ENCODE measurements around the gene SMYD3.

The SMYD3 gene

GRCh38 chr1:246151796-246152434 is 355.2 kb downstream of the SMYD3 start:
- DNase-seq: no peak

GRCh38 chr1:246149543-246149942 is 357.5 kb downstream of the SMYD3 start:
- DNase-seq: no peak

- DNase-seq: no peak
These were observed 359.3 kb downstream of the SMYD3 start for GRCh38 chr1:246147524-246148461.

GRCh38 chr1:246146804-246147523 is 360.1 kb downstream of the SMYD3 start:
- DNase-seq: no peak

- DNase-seq: no peak
These were observed 361.2 kb downstream of the SMYD3 start for GRCh38 chr1:246145900-246146299.

- no peak for DNase-seq
These were observed 362.1 kb downstream of the SMYD3 start for GRCh38 chr1:246144931-246145330.

GRCh38 chr1:246142320-246142893 is 364.7 kb downstream of the SMYD3 start:
- no peak for DNase-seq

GRCh38 chr1:246141306-246141705 is 365.8 kb downstream of the SMYD3 start:
- no peak for DNase-seq

- DNase-seq: no peak
These were observed 367.3 kb downstream of the SMYD3 start for GRCh38 chr1:246139745-246140182.

- DNase-seq: no peak
These were observed 368.3 kb downstream of the SMYD3 start for GRCh38 chr1:246138781-246139180.

- no peak for DNase-seq
These were observed 370.6 kb downstream of the SMYD3 start for GRCh38 chr1:246136477-246136876.

- no peak for DNase-seq
These were observed 372.3 kb downstream of the SMYD3 start for GRCh38 chr1:246134789-246135188.

GRCh38 chr1:246131095-246131494 is 376.0 kb downstream of the SMYD3 start:
- DNase-seq: no peak

GRCh38 chr1:246128494-246129069 is 378.5 kb downstream of the SMYD3 start:
- no peak for DNase-seq

- no peak for DNase-seq
These were observed 380.5 kb downstream of the SMYD3 start for GRCh38 chr1:246126580-246126979.

GRCh38 chr1:246122071-246122470 is 385.0 kb downstream of the SMYD3 start:
- DNase-seq: no peak

- no peak for DNase-seq
These were observed 385.5 kb downstream of the SMYD3 start for GRCh38 chr1:246121533-246121932.

GRCh38 chr1:246117066-246117791 is 389.9 kb downstream of the SMYD3 start:
- peak in 11 of 51 donors; percentile 2 to 28 (median 10) for DNase-seq

GRCh38 chr1:246114369-246114768 is 392.7 kb downstream of the SMYD3 start:
- DNase-seq: no peak

GRCh38 chr1:246113555-246114095 is 393.5 kb downstream of the SMYD3 start:
- DNase-seq: no peak

All from hypothalamus (tissue), 51 donors.